CD14-positive monocyte (primary cell): ENCODE results near the gene PLXNA2. TPM values are rescaled to one million over a fixed set of nuclear protein-coding genes. Genes with fewer than 3 reads are reported as not detected.

Experiments
- DNase-seq, 3 donors: peaks; one replicate each; pipeline ENCODE4 v3.0.0-alpha.2; 2011 to 2022
- H2AFZ ChIP-seq: 2 replicates; pipeline ENCODE4 v1.6.0; 2012; ENCODE audit warnings: mild to moderate bottlenecking, low read depth, low read length, inconsistent platforms; ENCODE audit not compliant: insufficient read depth, poor library complexity, severe bottlenecking
- H3K27ac ChIP-seq, 2 donors: 1 replicate in 1 of 2; 2 replicates in 1 of 2; pipeline ENCODE4 v1.5.1; 2012 to 2013; ENCODE audit warnings: low read length in 2 of 2, control low read depth in 1 of 2, inconsistent platforms in 1 of 2, low read depth in 1 of 2, mild to moderate bottlenecking in 1 of 2
- H3K27me3 ChIP-seq, 2 donors: one replicate each; pipeline versions ENCODE4 v1.6.0 to v1.6.1; 2011 to 2013; ENCODE audit warnings: low read length in 2 of 2; ENCODE audit not compliant: control insufficient read depth in 2 of 2, insufficient read depth in 2 of 2
- H3K36me3 ChIP-seq, 2 donors: replicated peaks in 1 of 2; 1 replicate in 1 of 2; 2 replicates in 1 of 2; pipeline versions ENCODE4 v1.5.1 to v1.6.1; 2012 to 2013; ENCODE audit warnings: low read length in 2 of 2, control low read depth in 1 of 2, inconsistent platforms in 1 of 2, mild to moderate bottlenecking in 1 of 2; ENCODE audit not compliant: insufficient read depth in 2 of 2, control insufficient read depth in 1 of 2
- H3K4me1 ChIP-seq, 2 donors: 1 replicate in 1 of 2; 2 replicates in 1 of 2; pipeline versions ENCODE4 v1.5.1 to v1.6.1; 2012 to 2013; ENCODE audit warnings: low read length in 2 of 2, control low read depth in 1 of 2, inconsistent platforms in 1 of 2, mild to moderate bottlenecking in 1 of 2, moderate library complexity in 1 of 2; ENCODE audit not compliant: insufficient read depth in 2 of 2, control insufficient read depth in 1 of 2
- H3K4me2 ChIP-seq: replicated peaks from 2 replicates; pipeline ENCODE3; 2012; ENCODE audit warnings: low read length, moderate library complexity, mild to moderate bottlenecking; ENCODE audit not compliant: poor library complexity, severe bottlenecking; ENCODE audit errors: extremely low read depth
- H3K4me3 ChIP-seq, 3 experiments: fragments of 200-600 bp in 1 of 3; sonication (generic) in 1 of 3; replicated peaks in 1 of 3; 1 replicate in 2 of 3; 2 replicates in 1 of 3; pipeline ENCODE4 v1.5.1; 2011 to 2013; ENCODE audit warnings: low read length in 3 of 3, mild to moderate bottlenecking in 3 of 3, control low read depth in 2 of 3, low read depth in 2 of 3, inconsistent platforms in 1 of 3, moderate library complexity in 1 of 3
- H3K79me2 ChIP-seq: 2 replicates; pipeline ENCODE4 v1.6.0; 2012; ENCODE audit warnings: mild to moderate bottlenecking, control low read depth, inconsistent platforms, low read length, moderate library complexity; ENCODE audit not compliant: insufficient read depth
- H3K9ac ChIP-seq: 2 replicates; pipeline ENCODE4 v1.6.0; 2017; ENCODE audit warnings: low read length, mild to moderate bottlenecking; ENCODE audit not compliant: insufficient read depth, poor library complexity, severe bottlenecking
- H3K9me3 ChIP-seq, 2 donors: replicated peaks in 1 of 2; 1 replicate in 1 of 2; 2 replicates in 1 of 2; pipeline versions ENCODE4 v1.5.1 to v1.6.1; 2012 to 2013; ENCODE audit warnings: low read length in 2 of 2, control low read depth in 1 of 2; ENCODE audit not compliant: control insufficient read depth in 1 of 2, insufficient read depth in 1 of 2
- H4K20me1 ChIP-seq: 2 replicates; pipeline ENCODE4 v1.6.0; 2012; ENCODE audit warnings: mild to moderate bottlenecking, low read length, control low read depth, moderate library complexity; ENCODE audit not compliant: insufficient read depth
- H3K27ac Mint-ChIP-seq, 7 donors: one replicate each; pipeline ENCODE4 v1.8.0; 2020; ENCODE audit warnings: mild to moderate bottlenecking in 7 of 7, mixed read lengths in 7 of 7, moderate library complexity in 6 of 7, inconsistent platforms in 2 of 7
- H3K27me3 Mint-ChIP-seq, 3 donors: one replicate each; pipeline ENCODE4 v1.8.0; 2021 to 2022; ENCODE audit warnings: low read depth in 3 of 3, mild to moderate bottlenecking in 3 of 3, mixed read lengths in 3 of 3, moderate library complexity in 3 of 3, inconsistent platforms in 1 of 3
- H3K36me3 Mint-ChIP-seq, 2 donors: one replicate each; pipeline ENCODE4 v1.8.0; 2020; ENCODE audit warnings: mixed read lengths in 2 of 2, inconsistent platforms in 1 of 2, mild to moderate bottlenecking in 1 of 2
- H3K4me1 Mint-ChIP-seq: one replicate; pipeline ENCODE4 v1.8.0; 2020; ENCODE audit warnings: mild to moderate bottlenecking, mixed read lengths
- H3K4me3 Mint-ChIP-seq, 2 donors: one replicate each; pipeline ENCODE4 v1.8.0; 2020; ENCODE audit warnings: mild to moderate bottlenecking in 2 of 2, mixed read lengths in 2 of 2, moderate library complexity in 1 of 2
- H3K9me3 Mint-ChIP-seq, 7 donors: one replicate each; pipeline ENCODE4 v1.8.0; 2020 to 2022; ENCODE audit warnings: mixed read lengths in 7 of 7, mild to moderate bottlenecking in 6 of 7, moderate library complexity in 6 of 7, inconsistent platforms in 2 of 7
- WGBS: methylation state at CpG from one replicate; pipeline ENCODE4 v1.1.5; 2013; ENCODE audit warnings: missing lambda C conversion rate; ENCODE audit not compliant: insufficient coverage; 5-methylcytosine and 5-hydroxymethylcytosine counted together
- intact Hi-C, 2 donors: fragments of 100-400 bp; cut with micrococcal nuclease; formaldehyde crosslinking; loops; one replicate each; pipeline versions ENCODE4 v1.15.0 to v1.15.1; 2023
- polyA plus RNA-seq, 3 donors: library from polyadenylated mRNA; depleted of rRNA in 1 of 3; unstranded in 2 of 3; stranded (reverse) in 1 of 3; fragments of 300-500 nt in 2 of 3; fragments of >200 nt in 1 of 3; fragmentation: Illumina TruSeq in 2 of 3; gene quantifications; 1 replicate in 2 of 3; 2 replicates in 1 of 3; pipeline ENCODE4 v1.2.3, GENCODE V29; 2012 to 2021
- TF ChIP-seq, protein P1 (sequence below): fragments of 200-600 bp; IDR thresholded peaks from one replicate; pipeline ENCODE4 v1.8.0; 2022; ENCODE audit warnings: antibody characterized with exemption, mild to moderate bottlenecking

The PLXNA2 gene
- polyA plus RNA-seq, 3 donors = 0.75 to 2.1 (median 1.1) TPM

GRCh38 chr1:208084220-208084619, 160.0 kb downstream of the PLXNA2 start:
- H3K4me1 Mint-ChIP-seq = peaks cover 14% of the 10 kb centered on the region
- Histone ChIP-seq H3K79me2 (no peaks in the 10 kb centered on the region), H3K27ac (no peak overlapping the region), H3K36me3 (no peaks in the 10 kb centered on the region), H3K4me2 (no peak overlapping the region), H3K27me3 (no peaks in the 10 kb centered on the region), H3K9me3 (no peaks in the 10 kb centered on the region), H3K4me1 (peaks cover 7 to 11% of the 10 kb centered on the region in 2 donors), H2AFZ (no peak overlapping the region), H3K9ac (no peak overlapping the region), H3K4me3 (no peak overlapping the region), H4K20me1 (no peaks in the 10 kb centered on the region)
- H3K27ac Mint-ChIP-seq = no peak overlapping the region
- TF ChIP-seq, protein P1, sequence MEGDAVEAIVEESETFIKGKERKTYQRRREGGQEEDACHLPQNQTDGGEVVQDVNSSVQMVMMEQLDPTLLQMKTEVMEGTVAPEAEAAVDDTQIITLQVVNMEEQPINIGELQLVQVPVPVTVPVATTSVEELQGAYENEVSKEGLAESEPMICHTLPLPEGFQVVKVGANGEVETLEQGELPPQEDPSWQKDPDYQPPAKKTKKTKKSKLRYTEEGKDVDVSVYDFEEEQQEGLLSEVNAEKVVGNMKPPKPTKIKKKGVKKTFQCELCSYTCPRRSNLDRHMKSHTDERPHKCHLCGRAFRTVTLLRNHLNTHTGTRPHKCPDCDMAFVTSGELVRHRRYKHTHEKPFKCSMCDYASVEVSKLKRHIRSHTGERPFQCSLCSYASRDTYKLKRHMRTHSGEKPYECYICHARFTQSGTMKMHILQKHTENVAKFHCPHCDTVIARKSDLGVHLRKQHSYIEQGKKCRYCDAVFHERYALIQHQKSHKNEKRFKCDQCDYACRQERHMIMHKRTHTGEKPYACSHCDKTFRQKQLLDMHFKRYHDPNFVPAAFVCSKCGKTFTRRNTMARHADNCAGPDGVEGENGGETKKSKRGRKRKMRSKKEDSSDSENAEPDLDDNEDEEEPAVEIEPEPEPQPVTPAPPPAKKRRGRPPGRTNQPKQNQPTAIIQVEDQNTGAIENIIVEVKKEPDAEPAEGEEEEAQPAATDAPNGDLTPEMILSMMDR = no peak
- peaks cover 0 to 5% of the 10 kb centered on the region in 2 donors for H3K36me3 Mint-ChIP-seq
- no peak overlapping the region for H3K4me3 Mint-ChIP-seq
- 98% methylated on average over 16 of the region's 16 CpGs for WGBS
- intact Hi-C loops = no loop called here
- H3K27me3 Mint-ChIP-seq = peaks cover 0 to 3% (median 3%) of the 10 kb centered on the region in 3 donors
- DNase-seq = no peak
- no peaks in the 10 kb centered on the region for H3K9me3 Mint-ChIP-seq

- H3K9ac ChIP-seq = no peak overlapping the region
- no peak for DNase-seq
- TF ChIP-seq, protein P1 = no peak
- no peaks in the 10 kb centered on the region for H3K27me3 ChIP-seq
- Mint-ChIP-seq H3K27me3 (peaks cover 1 to 3% (median 3%) of the 10 kb centered on the region in 3 donors), H3K4me3 (peak overlapping the region in 1 of 2 donors; percentile 34), H3K9me3 (no peaks in the 10 kb centered on the region), H3K27ac (no peak overlapping the region), H3K4me1 (peaks cover 14% of the 10 kb centered on the region), H3K36me3 (peaks cover 0 to 5% of the 10 kb centered on the region in 2 donors)
- no peaks in the 10 kb centered on the region for H3K9me3 ChIP-seq
- no peaks in the 10 kb centered on the region for H3K36me3 ChIP-seq
- H3K4me3 ChIP-seq = no peak overlapping the region
- no peaks in the 10 kb centered on the region for H4K20me1 ChIP-seq
- H3K4me2 ChIP-seq = no peak overlapping the region
- no peaks in the 10 kb centered on the region for H3K79me2 ChIP-seq
- H2AFZ ChIP-seq = no peak overlapping the region
- no peak overlapping the region for H3K27ac ChIP-seq
- 100% methylated on average over 1 of the region's 2 CpGs for WGBS
- intact Hi-C loops = no loop called here
- peaks cover 7 to 11% of the 10 kb centered on the region in 2 donors for H3K4me1 ChIP-seq
Measured at GRCh38 chr1:208083715-208084085, 160.5 kb downstream of the PLXNA2 start.
